ENCODE data around the gene PELI3. TPM values are rescaled to one million over a fixed set of nuclear protein-coding genes. Genes with fewer than 3 reads are reported as not detected.

Gene PELI3
- total and polyA plus RNA-seq, 10 of the 15 experiments (the other 5 are each of a cell fraction or from before 2014, with no cell fraction given), result 0.14 to 1.5 (median 0.66) TPM

- TF ChIP-seq SMAD5 (IDR thresholded peaks at IDR 0.05; ENCODE audit: low read depth) (no peak), CHD4 (IDR thresholded peaks at IDR 0.05) (no peak), EZH2 (IDR thresholded peaks at IDR 0.05; ENCODE audit: borderline replicate concordance, control insufficient read depth, low read depth, low read length) (no peak), BACH1 (IDR thresholded peaks at IDR 0.05; ENCODE audit: borderline replicate concordance) (no peak), STAT1 (conservative IDR thresholded peaks at IDR 0.05) (peak; percentile 52; the same call in 1 of the 2 replicates), ETV6 (conservative IDR thresholded peaks at IDR 0.05 in 1 of 2, IDR thresholded peaks at IDR 0.05 in 1 of 2; ENCODE audit: borderline replicate concordance in 1 of 2, low read depth in 1 of 2) (no peak), E2F4 (IDR thresholded peaks at IDR 0.05; ENCODE audit: low read depth, low read length) (peak; percentile 42; the same call in 1 of the 2 replicates), ZNF622 (IDR thresholded peaks at IDR 0.05) (no peak), CBFB (IDR thresholded peaks at IDR 0.05; ENCODE audit: low read depth) (peak; percentile 65; the same call in 1 of the 2 replicates), FOXM1 (IDR thresholded peaks at IDR 0.05; ENCODE audit: low read depth, low read length) (no peak), SIN3A (IDR thresholded peaks at IDR 0.05; ENCODE audit: low read depth, low read length) (peak; percentile 93), EGR1 (IDR thresholded peaks at IDR 0.05; ENCODE audit: borderline replicate concordance in 1 of 2, low read depth in 2 of 2, low read length in 2 of 2) (peak in 1 of 2 experiments; percentile 50; a peak in 2 of 3 replicates), TBL1XR1 (IDR thresholded peaks at IDR 0.05; ENCODE audit: low read depth, low read length) (no peak), JUNB (IDR thresholded peaks at IDR 0.05) (no peak), MTA3 (IDR thresholded peaks at IDR 0.05; ENCODE audit: borderline replicate concordance, low read length) (no peak), WRNIP1 (IDR thresholded peaks at IDR 0.05; ENCODE audit: borderline replicate concordance, low read depth, low read length) (peak; percentile 95; the same call in 1 of the 2 replicates), E4F1 (IDR thresholded peaks at IDR 0.05; ENCODE audit: borderline replicate concordance, partially characterized antibody) (no peak), LARP7 (IDR thresholded peaks at IDR 0.05) (peak; percentile 84; the same call in 1 of the 2 replicates), MYC (IDR thresholded peaks at IDR 0.05; ENCODE audit: insufficient read depth, insufficient read length, insufficient replicate concordance, low read length, severe bottlenecking) (no peak), EP300 (IDR thresholded peaks at IDR 0.05; ENCODE audit: borderline replicate concordance in 1 of 2, control insufficient read depth in 1 of 2, low read depth in 2 of 2, low read length in 2 of 2) (no peak; a peak in 1 of 4 replicates), SUPT20H (IDR thresholded peaks at IDR 0.05; ENCODE audit: borderline replicate concordance, control insufficient read depth, low read depth, low read length) (no peak), SMC3 (IDR thresholded peaks at IDR 0.05; ENCODE audit: borderline replicate concordance, low read length) (0 out of 2 replicates have a peak, but pooled peaks have one; percentile 15)
- TF ChIP-seq, protein P1, sequence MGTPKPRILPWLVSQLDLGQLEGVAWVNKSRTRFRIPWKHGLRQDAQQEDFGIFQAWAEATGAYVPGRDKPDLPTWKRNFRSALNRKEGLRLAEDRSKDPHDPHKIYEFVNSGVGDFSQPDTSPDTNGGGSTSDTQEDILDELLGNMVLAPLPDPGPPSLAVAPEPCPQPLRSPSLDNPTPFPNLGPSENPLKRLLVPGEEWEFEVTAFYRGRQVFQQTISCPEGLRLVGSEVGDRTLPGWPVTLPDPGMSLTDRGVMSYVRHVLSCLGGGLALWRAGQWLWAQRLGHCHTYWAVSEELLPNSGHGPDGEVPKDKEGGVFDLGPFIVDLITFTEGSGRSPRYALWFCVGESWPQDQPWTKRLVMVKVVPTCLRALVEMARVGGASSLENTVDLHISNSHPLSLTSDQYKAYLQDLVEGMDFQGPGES (IDR thresholded peaks at IDR 0.05), result no peak
- TF ChIP-seq, protein P2, sequence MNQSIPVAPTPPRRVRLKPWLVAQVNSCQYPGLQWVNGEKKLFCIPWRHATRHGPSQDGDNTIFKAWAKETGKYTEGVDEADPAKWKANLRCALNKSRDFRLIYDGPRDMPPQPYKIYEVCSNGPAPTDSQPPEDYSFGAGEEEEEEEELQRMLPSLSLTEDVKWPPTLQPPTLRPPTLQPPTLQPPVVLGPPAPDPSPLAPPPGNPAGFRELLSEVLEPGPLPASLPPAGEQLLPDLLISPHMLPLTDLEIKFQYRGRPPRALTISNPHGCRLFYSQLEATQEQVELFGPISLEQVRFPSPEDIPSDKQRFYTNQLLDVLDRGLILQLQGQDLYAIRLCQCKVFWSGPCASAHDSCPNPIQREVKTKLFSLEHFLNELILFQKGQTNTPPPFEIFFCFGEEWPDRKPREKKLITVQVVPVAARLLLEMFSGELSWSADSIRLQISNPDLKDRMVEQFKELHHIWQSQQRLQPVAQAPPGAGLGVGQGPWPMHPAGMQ (IDR thresholded peaks at IDR 0.05; ENCODE audit: borderline replicate concordance), result no peak
Observed at GRCh38 chr11:66510271-66510989, 43.7 kb downstream of the PELI3 start, which contains the start of gene BBS1 (continued).

Data from GM12878 (cell line).